Measurements from ENCODE around the gene FXYD4. TPM values are rescaled to one million over a fixed set of nuclear protein-coding genes. Genes with fewer than 3 reads are reported as not detected.

Gene FXYD4
- polyA plus RNA-seq, 1 donor (not counting 4 experiments of a cell fraction or from before 2014, with no cell fraction given) = not detected

DNA sequence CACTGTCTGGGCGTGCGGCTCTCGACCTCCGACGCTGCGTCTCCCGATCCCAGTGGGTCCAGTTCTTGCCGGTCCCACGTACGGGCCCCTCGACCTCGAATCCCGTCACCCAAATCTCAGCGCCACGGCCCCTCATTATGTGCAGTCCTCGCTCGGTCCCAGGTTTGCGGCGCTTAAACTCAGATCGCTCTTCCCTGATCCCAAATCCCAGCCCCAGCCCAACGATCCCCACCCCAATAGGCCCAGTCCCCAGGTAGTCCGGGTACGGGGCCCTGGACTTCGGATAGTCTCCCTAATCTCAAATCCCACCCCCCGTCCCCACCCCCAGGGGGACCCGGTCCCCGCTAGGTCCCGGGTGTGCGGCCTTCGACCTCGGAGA, 36.9 kb downstream of the FXYD4 start:
- H2AFZ ChIP-seq (ENCODE audit: control insufficient read depth, low read length) = no peak overlapping the region
- FAIRE-seq (no peak), DNase-seq (ENCODE audit: low read depth, low spot score) (no peak)
- H3K4me1 ChIP-seq (ENCODE audit: control insufficient read depth, extremely low read depth, insufficient read depth, low read length) = peaks cover 29% of the 10 kb centered on the region
- peaks cover 20% of the 10 kb centered on the region for H4K20me1 ChIP-seq (ENCODE audit: control insufficient read depth, extremely low read depth, insufficient read depth, low read length)
- dilution Hi-C loops (cut with MboI; ENCODE audit: extremely low pct_ligation_motif_present, low sequenced_read_pairs) = no loop called here
- H3K27ac ChIP-seq (ENCODE audit: control insufficient read depth, insufficient read depth, low read length) = peak overlapping the region; percentile 97
- H3K36me3 ChIP-seq (ENCODE audit: control insufficient read depth in 2 of 2, extremely low read depth in 1 of 2, insufficient read depth in 2 of 2, low read length in 2 of 2) = peaks cover 0 to 6% of the 10 kb centered on the region in 2 experiments
- peak overlapping the region; percentile 93 for H3K9ac ChIP-seq (ENCODE audit: control insufficient read depth, extremely low read depth, insufficient read depth, low read length)
- peak overlapping the region; percentile 77 to 89 (median 83) for H3K4me3 ChIP-seq (ENCODE audit: control insufficient read depth in 2 of 3, extremely low read depth in 1 of 3, insufficient read depth in 2 of 3, low read depth in 1 of 3, low read length in 3 of 3)
- TF ChIP-seq EZH2 (IDR thresholded peaks at IDR 0.05; ENCODE audit: low read length) = no peak
- TF ChIP-seq CTCF (optimal IDR thresholded peaks at IDR 0.05 in 1 of 3, IDR thresholded peaks at IDR 0.05 in 1 of 3, conservative IDR thresholded peaks at IDR 0.05 in 1 of 3; ENCODE audit: extremely low read depth in 1 of 3, insufficient read depth in 2 of 3, low read length in 3 of 3) = no peak
- no peaks in the 10 kb centered on the region for H3K27me3 ChIP-seq (ENCODE audit: control insufficient read depth, extremely low read depth, insufficient read depth, low read length)
- peak overlapping the region; percentile 99 for H3K4me2 ChIP-seq (ENCODE audit: control insufficient read depth, extremely low read depth, insufficient read depth, low read depth, low read length)
- no peaks in the 10 kb centered on the region for H3K9me3 ChIP-seq (ENCODE audit: control insufficient read depth, low read depth, low read length)
- H3K9me1 ChIP-seq (ENCODE audit: control insufficient read depth, extremely low read depth, insufficient read depth, low read length) = no peaks in the 10 kb centered on the region
- peaks cover 53% of the 10 kb centered on the region for H3K79me2 ChIP-seq (ENCODE audit: control insufficient read depth, insufficient read depth, low read length)

DNA sequence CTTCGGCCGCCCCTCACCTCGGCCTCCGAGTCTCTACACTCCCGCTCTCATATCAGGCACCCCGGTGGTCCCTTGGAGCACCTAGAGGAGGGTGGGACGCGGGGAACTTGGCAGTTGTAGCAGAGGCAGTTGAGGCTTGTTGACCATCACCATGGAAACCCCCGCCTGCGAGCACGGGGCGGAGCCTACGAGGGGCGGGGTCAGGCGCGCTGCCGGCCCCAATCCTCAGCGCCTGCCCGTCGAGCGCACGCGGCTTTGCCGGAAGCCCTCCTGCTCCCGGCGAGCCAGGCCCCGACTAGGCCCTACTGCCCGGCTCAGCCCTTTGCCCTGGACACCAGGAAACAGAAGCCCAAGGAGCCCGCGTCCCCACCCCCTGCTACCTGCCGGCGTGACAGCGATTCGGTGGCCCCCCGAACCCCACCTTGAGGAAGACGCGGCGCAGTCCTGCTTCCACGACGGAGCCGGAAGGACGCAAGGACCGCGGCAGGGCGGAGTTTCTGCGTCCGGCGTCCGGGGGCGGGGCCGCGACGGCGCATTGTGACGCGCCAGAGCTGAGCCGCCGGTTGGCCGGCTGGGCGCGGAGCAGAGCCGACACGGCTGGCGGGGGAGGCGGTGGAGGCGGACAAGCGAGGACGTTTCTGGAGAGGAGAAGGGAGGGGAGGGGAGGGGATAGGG, 37.4 kb downstream of the FXYD4 start, which contains the start of gene HNRNPF:
Gene HNRNPF (minus strand): TSS at position 477 of the 675 bp plus-strand sequence. CDS start 21,302 bp downstream, outside the sequence.
- peak within 1 kb of the TSS; percentile 99 for H3K4me2 ChIP-seq (ENCODE audit: control insufficient read depth, extremely low read depth, insufficient read depth, low read depth, low read length)
- no peaks in the 10 kb centered on the region for H3K9me1 ChIP-seq (ENCODE audit: control insufficient read depth, extremely low read depth, insufficient read depth, low read length)
- peak within 1 kb of the TSS; percentile 87 for H2AFZ ChIP-seq (ENCODE audit: control insufficient read depth, low read length)
- H3K9me3 ChIP-seq (ENCODE audit: control insufficient read depth, low read depth, low read length) = no peaks in the 10 kb centered on the region
- H3K27me3 ChIP-seq (ENCODE audit: control insufficient read depth, extremely low read depth, insufficient read depth, low read length) = no peaks in the 10 kb centered on the region
- H3K79me2 ChIP-seq (ENCODE audit: control insufficient read depth, insufficient read depth, low read length) = peaks cover 48% of the 10 kb centered on the region
- dilution Hi-C loops (cut with MboI; ENCODE audit: extremely low pct_ligation_motif_present, low sequenced_read_pairs) = no loop called here
- H3K36me3 ChIP-seq (ENCODE audit: control insufficient read depth in 2 of 2, extremely low read depth in 1 of 2, insufficient read depth in 2 of 2, low read length in 2 of 2) = peaks cover 0 to 1% of the 10 kb centered on the region in 2 experiments
- peak within 1 kb of the TSS; percentile 97 for H3K27ac ChIP-seq (ENCODE audit: control insufficient read depth, insufficient read depth, low read length)
- DNase-seq (ENCODE audit: low read depth, low spot score) (peak; percentile 71), FAIRE-seq (no peak)
- H3K9ac ChIP-seq (ENCODE audit: control insufficient read depth, extremely low read depth, insufficient read depth, low read length) = peak within 1 kb of the TSS; percentile 93
- H4K20me1 ChIP-seq (ENCODE audit: control insufficient read depth, extremely low read depth, insufficient read depth, low read length) = peaks cover 15% of the 10 kb centered on the region
- TF ChIP-seq CTCF (optimal IDR thresholded peaks at IDR 0.05 in 1 of 3, IDR thresholded peaks at IDR 0.05 in 1 of 3, conservative IDR thresholded peaks at IDR 0.05 in 1 of 3; ENCODE audit: extremely low read depth in 1 of 3, insufficient read depth in 2 of 3, low read length in 3 of 3) = no peak
- TF ChIP-seq EZH2 (IDR thresholded peaks at IDR 0.05; ENCODE audit: low read length) = no peak
- H3K4me1 ChIP-seq (ENCODE audit: control insufficient read depth, extremely low read depth, insufficient read depth, low read length) = peaks cover 23% of the 10 kb centered on the region
- H3K4me3 ChIP-seq (ENCODE audit: control insufficient read depth in 2 of 3, extremely low read depth in 1 of 3, insufficient read depth in 2 of 3, low read depth in 1 of 3, low read length in 3 of 3) = peak within 1 kb of the TSS; percentile 77 to 89 (median 83)
